Left kidney (tissue), 2 donors: Measurements from ENCODE around the gene CPA1. TPM values are rescaled to one million over a fixed set of nuclear protein-coding genes. Genes with fewer than 3 reads are reported as not detected.

Experiments
- DNase-seq: peaks from one replicate; pipeline ENCODE4 v3.0.0-alpha.2; 2013
- polyA plus RNA-seq: library from polyadenylated mRNA; unstranded; fragments of 120-200 nt; gene quantifications from one replicate; pipeline ENCODE4 v1.2.1, GENCODE V29; 2013; ENCODE audit not compliant: insufficient read length

Gene CPA1
- polyA plus RNA-seq, 1 donor: 1.9 TPM

- no peak for DNase-seq
Measured at GRCh38 chr7:130430115-130430514, 49.8 kb downstream of the CPA1 start.

- DNase-seq: peak; percentile 72
Measured at GRCh38 chr7:130430841-130431666, 50.8 kb downstream of the CPA1 start.

- DNase-seq: no peak
Measured at GRCh38 chr7:130432886-130433285, 52.6 kb downstream of the CPA1 start.

- no peak for DNase-seq
Measured at GRCh38 chr7:130433301-130433700, 53.0 kb downstream of the CPA1 start.

- no peak for DNase-seq
Measured at GRCh38 chr7:130435311-130435854, 55.1 kb downstream of the CPA1 start.

- DNase-seq: no peak
Measured at GRCh38 chr7:130436253-130436652, 56.0 kb downstream of the CPA1 start.

Other genes starting within 250 kb of the CPA1 start
- 32.2 TPM for gene TMEM209, start 175.1 kb upstream of the CPA1 start, polyA plus RNA-seq
- gene SSMEM1, start 172.6 kb upstream of the CPA1 start, polyA plus RNA-seq: not detected
- gene CPA2, start 113.6 kb upstream of the CPA1 start, polyA plus RNA-seq: 0.60 TPM
- gene CPA4, start 87.3 kb upstream of the CPA1 start, polyA plus RNA-seq: 0.55 TPM
- gene CPA5, start 35.7 kb upstream of the CPA1 start, polyA plus RNA-seq: not detected
- gene CEP41, start 60.5 kb downstream of the CPA1 start, polyA plus RNA-seq: 32.3 TPM
- gene MEST, start 111.6 kb downstream of the CPA1 start, polyA plus RNA-seq: 776 TPM